ENCODE measurements around the gene ZNF571.
A peak's percentile ranks its signal among the peaks of the same experiment; 100 is the strongest.

Gene ZNF571

GRCh38 chr19:37594304-37594981 lies at the start of gene ZNF571, which contains the start of gene ZNF540:
TSS of gene ZNF571 (minus strand) at chr19:37594792. CDS start at chr19:37586676, 8,116 bp downstream.
TSS of gene ZNF540 (plus strand) at chr19:37594876. CDS start at chr19:37598448, 3,572 bp downstream.
- DNase-seq (ENCODE audit: low read depth): peak; percentile 88
- peak within 1 kb of the TSS; percentile 81 for H3K4me3 ChIP-seq (ENCODE audit: low read depth, low read length)
- no peak for TF ChIP-seq CTCF (IDR thresholded peaks at IDR 0.05; ENCODE audit: low read depth, low read length)
- TF ChIP-seq MAX (IDR thresholded peaks at IDR 0.05; ENCODE audit: low read depth, low read length): no peak
- no peak for TF ChIP-seq MYC (IDR thresholded peaks at IDR 0.05; ENCODE audit: low read depth, low read length)
- no peak for TF ChIP-seq POLR2A (IDR thresholded peaks at IDR 0.05; ENCODE audit: extremely low read depth, insufficient read length)

- H3K4me3 ChIP-seq (ENCODE audit: low read depth, low read length): no peak overlapping the region
- no peak for TF ChIP-seq CTCF (IDR thresholded peaks at IDR 0.05; ENCODE audit: low read depth, low read length)
- TF ChIP-seq POLR2A (IDR thresholded peaks at IDR 0.05; ENCODE audit: extremely low read depth, insufficient read length): no peak
- TF ChIP-seq MYC (IDR thresholded peaks at IDR 0.05; ENCODE audit: low read depth, low read length): no peak
- no peak for TF ChIP-seq MAX (IDR thresholded peaks at IDR 0.05; ENCODE audit: low read depth, low read length)
- DNase-seq (ENCODE audit: low read depth): no peak
Measured at GRCh38 chr19:37635076-37636056, 40.8 kb upstream of the ZNF571 start.

GRCh38 chr19:37594982-37595382 lies 390 bp upstream of the ZNF571 start:
- peak overlapping the region; percentile 81 for H3K4me3 ChIP-seq (ENCODE audit: low read depth, low read length)
- TF ChIP-seq CTCF (IDR thresholded peaks at IDR 0.05; ENCODE audit: low read depth, low read length): no peak
- TF ChIP-seq MYC (IDR thresholded peaks at IDR 0.05; ENCODE audit: low read depth, low read length): no peak
- no peak for TF ChIP-seq POLR2A (IDR thresholded peaks at IDR 0.05; ENCODE audit: extremely low read depth, insufficient read length)
- no peak for TF ChIP-seq MAX (IDR thresholded peaks at IDR 0.05; ENCODE audit: low read depth, low read length)
- peak; percentile 44 for DNase-seq (ENCODE audit: low read depth)

GRCh38 chr19:37593996-37594303 lies 642 bp downstream of the ZNF571 start:
- TF ChIP-seq CTCF (IDR thresholded peaks at IDR 0.05; ENCODE audit: low read depth, low read length) (no peak), MAX (IDR thresholded peaks at IDR 0.05; ENCODE audit: low read depth, low read length) (no peak), MYC (IDR thresholded peaks at IDR 0.05; ENCODE audit: low read depth, low read length) (no peak)
- H3K4me3 ChIP-seq (ENCODE audit: low read depth, low read length): peak overlapping the region; percentile 81
- no peak for DNase-seq (ENCODE audit: low read depth)

GRCh38 chr19:37583340-37583739 lies 11.3 kb downstream of the ZNF571 start:
- H3K4me3 ChIP-seq (ENCODE audit: low read depth, low read length): no peak overlapping the region
- no peak for DNase-seq (ENCODE audit: low read depth)
- peak; percentile 8 for TF ChIP-seq CTCF (IDR thresholded peaks at IDR 0.05; ENCODE audit: low read depth, low read length)
- no peak for TF ChIP-seq MAX (IDR thresholded peaks at IDR 0.05; ENCODE audit: low read depth, low read length)
